ENCODE data around the gene KRT86.

- TF ChIP-seq, protein P1, sequence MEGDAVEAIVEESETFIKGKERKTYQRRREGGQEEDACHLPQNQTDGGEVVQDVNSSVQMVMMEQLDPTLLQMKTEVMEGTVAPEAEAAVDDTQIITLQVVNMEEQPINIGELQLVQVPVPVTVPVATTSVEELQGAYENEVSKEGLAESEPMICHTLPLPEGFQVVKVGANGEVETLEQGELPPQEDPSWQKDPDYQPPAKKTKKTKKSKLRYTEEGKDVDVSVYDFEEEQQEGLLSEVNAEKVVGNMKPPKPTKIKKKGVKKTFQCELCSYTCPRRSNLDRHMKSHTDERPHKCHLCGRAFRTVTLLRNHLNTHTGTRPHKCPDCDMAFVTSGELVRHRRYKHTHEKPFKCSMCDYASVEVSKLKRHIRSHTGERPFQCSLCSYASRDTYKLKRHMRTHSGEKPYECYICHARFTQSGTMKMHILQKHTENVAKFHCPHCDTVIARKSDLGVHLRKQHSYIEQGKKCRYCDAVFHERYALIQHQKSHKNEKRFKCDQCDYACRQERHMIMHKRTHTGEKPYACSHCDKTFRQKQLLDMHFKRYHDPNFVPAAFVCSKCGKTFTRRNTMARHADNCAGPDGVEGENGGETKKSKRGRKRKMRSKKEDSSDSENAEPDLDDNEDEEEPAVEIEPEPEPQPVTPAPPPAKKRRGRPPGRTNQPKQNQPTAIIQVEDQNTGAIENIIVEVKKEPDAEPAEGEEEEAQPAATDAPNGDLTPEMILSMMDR (IDR thresholded peaks at IDR 0.05): no peak
- no peak for TF ChIP-seq EZH2 (IDR thresholded peaks at IDR 0.05)
Observed at GRCh38 chr12:52314511-52314910, 40.1 kb downstream of the KRT86 start.
